NCI-H524 treated with DMSO at 0.1 percent for 48 hours (cell line): ENCODE results near the gene PDGFD.

Experiments used
- DNase-seq: peaks from one replicate; lab custom pipeline; 2025; lab: John Stamatoyannopoulos, UW

The PDGFD gene

GRCh38 chr11:103883856-103884255, 280.1 kb downstream of the PDGFD start:
- DNase-seq: no peak

- no peak for DNase-seq
Observed at GRCh38 chr11:103883291-103883690, 280.7 kb downstream of the PDGFD start.

GRCh38 chr11:103881584-103881983, 282.4 kb downstream of the PDGFD start:
- DNase-seq: no peak

- no peak for DNase-seq
Observed at GRCh38 chr11:103880968-103881367, 283.0 kb downstream of the PDGFD start.

GRCh38 chr11:103878646-103879045, 285.3 kb downstream of the PDGFD start:
- DNase-seq: no peak

GRCh38 chr11:103877221-103877620, 286.7 kb downstream of the PDGFD start:
- no peak for DNase-seq

GRCh38 chr11:103875855-103876510, 288.0 kb downstream of the PDGFD start:
- DNase-seq: no peak

GRCh38 chr11:103872748-103873147, 291.2 kb downstream of the PDGFD start:
- DNase-seq: no peak

GRCh38 chr11:103871923-103872551, 291.9 kb downstream of the PDGFD start:
- DNase-seq: no peak

GRCh38 chr11:103870821-103871309, 293.1 kb downstream of the PDGFD start:
- DNase-seq: no peak

- DNase-seq: no peak
Observed at GRCh38 chr11:103867481-103867880, 296.5 kb downstream of the PDGFD start.

GRCh38 chr11:103863497-103863896, 300.4 kb downstream of the PDGFD start:
- no peak for DNase-seq

GRCh38 chr11:103862802-103863174, 301.2 kb downstream of the PDGFD start:
- no peak for DNase-seq

GRCh38 chr11:103862094-103862801, 301.7 kb downstream of the PDGFD start:
- DNase-seq: no peak
